A204.1 (cell line): ENCODE measurements around the gene GM2A.
"Not testable (repeated sequence)": the region's sequence is repeated elsewhere in the genome, so short reads cannot be mapped to it uniquely, and the experiment has no call there.

ENCODE experiments used
- FAIRE-seq: peaks from 2 replicates; lab custom pipeline; 2012; peaks lifted over from hg19 to GRCh38; lab: Jason Lieb, UNC

Gene GM2A

GRCh38 chr5:151228986-151229385, 24.0 kb upstream of the GM2A start:
- FAIRE-seq, result no peak

DNA sequence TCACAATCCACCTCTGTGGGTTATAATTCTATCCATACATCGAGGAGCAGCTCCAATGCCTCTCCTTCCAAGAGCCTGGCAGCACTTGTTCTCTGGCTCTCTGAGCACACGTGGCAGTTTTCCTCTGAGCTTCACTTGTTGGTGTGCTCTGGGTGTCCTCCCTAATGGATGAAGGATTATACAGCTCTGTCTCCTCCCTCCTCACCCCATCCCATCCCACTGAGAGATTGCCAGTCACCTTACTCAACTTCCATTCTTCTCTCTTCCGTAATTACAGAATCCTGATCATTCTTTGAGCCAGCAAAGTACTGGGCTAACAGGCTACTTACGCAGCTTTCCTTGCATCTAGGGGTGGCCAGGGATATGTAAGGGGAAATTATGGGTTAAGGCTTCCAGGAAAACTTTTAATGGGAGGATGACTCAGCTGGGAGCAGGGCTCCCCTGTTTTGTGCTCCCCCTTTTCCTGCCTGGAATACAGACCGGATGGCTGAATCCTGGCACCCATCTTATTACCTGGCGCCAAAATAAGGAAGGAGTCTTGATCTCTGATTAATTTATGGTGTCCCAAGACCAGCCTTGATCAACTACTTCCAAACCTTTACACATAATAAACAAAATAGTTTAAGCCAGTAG, 22.8 kb upstream of the GM2A start:
- FAIRE-seq, result no peak

DNA sequence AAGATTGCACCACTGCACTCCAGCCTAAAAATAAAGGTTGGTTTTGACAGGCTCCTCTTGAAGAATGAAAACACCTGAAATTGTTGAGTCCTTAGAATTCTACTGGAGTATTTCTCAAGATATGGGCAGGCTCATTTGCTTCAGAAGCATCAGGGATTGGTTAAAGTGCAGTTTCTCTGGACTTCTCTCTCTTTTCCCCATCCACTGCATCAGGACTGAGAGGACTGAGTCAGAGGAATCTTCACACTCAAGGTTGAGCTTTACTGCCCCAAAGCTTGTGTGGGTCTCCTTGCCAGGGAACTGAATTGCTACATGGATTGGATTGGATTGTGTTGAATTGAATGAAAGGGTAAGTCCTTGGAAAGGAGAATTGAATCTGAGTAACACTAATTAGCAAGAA, 21.6 kb upstream of the GM2A start:
- no peak for FAIRE-seq

DNA sequence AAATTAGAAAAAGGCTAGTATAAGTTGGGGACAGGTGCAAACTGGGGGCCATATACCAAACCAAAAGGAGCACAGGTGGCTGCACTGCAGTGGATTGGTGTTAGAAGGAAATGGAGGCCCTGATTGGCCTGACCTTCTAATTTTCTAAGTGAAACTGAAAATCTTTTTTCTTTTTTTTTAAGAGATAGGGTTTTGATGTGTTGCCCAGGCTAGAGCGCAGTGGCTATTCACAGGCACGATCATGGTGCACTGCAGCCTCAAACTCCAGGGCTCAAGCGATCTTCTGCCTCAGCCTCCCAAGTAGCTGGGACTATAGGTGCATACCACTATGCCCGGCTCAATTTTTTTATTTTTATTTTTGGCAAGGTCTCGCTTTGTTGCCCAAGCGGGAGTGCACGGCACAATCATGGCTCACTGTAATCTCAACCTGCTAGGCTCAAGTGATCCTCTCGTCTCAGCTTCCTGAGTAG, 19.3 kb upstream of the GM2A start:
- no peak for FAIRE-seq

- no peak for FAIRE-seq
Measured at GRCh38 chr5:151234476-151235238, 18.3 kb upstream of the GM2A start.

GRCh38 chr5:151235239-151235571, 17.8 kb upstream of the GM2A start:
- FAIRE-seq, result not testable (repeated sequence)

DNA sequence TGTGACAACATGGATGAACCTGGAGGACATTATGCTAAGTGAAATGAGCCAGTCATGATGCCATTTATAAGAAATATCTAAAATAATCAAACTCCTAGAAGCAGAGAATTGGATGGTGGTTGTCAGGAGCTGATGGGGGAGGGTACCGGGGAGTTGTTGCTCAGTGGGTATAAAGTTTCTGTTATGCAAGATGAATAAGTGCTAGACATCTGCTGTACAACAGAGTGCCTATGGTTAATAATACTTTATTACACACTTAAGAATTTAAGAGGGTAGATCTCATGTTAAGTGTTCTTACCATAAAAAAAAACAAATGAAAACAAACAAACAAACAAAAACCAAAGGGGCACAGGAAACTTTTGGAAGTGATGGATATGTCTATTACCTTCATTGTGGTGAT, 16.1 kb upstream of the GM2A start:
- no peak for FAIRE-seq

GRCh38 chr5:151237685-151238084, 15.3 kb upstream of the GM2A start:
- FAIRE-seq, result no peak

DNA sequence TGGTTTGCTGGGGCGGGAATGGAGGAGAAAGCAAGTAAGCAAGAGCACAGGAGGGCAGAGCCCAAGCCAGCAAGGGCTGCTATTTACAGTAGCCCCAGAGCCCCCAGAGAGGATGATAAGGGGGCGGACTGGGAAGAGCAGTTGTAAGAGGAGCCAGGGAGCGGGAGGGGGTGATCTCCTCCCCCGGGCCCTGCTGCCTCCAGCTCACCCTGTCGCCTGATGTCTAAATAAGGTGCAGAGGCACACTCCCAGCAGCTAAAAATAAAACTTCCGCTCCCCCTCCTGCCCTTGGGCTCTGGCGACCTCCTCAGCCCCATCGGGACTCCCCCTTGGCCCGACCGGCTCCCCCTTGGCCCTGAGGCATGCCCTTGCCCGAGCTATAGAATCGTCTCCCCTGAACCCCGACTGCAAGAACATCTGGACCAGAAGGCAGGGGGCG, 14.7 kb upstream of the GM2A start:
- FAIRE-seq, result no peak

DNA sequence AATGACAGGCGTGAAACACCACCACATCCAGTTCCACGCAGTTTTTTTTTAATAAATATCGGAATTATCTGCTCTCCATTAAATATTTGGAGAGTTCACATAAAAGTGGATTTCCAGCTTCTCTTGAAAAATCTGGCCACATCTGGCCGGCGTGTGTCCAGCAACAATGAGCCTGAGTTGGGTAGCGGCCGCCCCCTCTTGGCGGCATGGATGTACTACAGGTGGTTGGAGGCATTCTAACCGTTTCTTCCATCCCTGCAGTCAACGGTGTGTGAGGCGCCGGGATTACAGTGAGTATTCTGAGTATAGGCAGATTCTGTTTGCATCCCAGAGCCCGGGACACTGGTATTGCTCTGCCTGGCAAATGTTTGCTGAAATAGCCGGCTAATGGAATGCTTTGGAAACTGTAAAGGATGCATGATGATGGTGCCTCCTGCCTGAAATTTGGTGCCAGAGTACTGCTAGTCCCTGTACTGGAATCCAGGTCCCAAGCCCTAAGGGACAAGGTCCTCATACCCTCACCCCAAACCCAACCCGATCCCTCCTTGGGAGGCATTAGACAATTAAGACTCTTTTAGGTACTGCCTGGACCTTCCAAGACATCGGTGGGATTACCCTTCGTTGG, 13.6 kb upstream of the GM2A start:
- no peak for FAIRE-seq

DNA sequence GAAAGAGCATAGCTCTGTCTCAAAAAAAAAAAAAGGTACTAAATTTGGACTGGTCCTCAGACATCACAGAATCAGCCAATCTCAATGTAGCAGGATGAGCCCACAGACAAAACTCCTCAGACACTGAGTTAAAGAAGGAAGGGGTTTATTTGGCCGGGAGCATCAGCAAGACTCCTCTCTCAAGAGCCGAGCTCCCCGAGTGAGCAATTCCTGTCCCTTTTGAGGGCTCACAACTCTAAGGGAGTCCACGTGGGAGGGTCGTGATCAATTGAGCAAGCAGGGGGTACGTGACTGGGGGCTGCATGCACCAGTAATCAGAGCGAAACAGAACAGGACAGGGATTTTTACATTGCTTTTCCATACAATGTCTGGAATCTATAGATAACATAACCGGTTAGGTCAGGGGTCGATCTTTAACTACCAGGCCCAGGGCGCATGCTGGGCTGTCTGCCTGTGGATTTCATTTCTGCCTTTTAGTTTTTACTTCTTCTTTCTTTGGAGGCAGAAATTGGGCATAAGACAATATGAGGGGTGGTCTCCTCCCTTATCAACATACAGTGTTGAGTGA, 12.6 kb upstream of the GM2A start:
- FAIRE-seq, result not testable (repeated sequence)

DNA sequence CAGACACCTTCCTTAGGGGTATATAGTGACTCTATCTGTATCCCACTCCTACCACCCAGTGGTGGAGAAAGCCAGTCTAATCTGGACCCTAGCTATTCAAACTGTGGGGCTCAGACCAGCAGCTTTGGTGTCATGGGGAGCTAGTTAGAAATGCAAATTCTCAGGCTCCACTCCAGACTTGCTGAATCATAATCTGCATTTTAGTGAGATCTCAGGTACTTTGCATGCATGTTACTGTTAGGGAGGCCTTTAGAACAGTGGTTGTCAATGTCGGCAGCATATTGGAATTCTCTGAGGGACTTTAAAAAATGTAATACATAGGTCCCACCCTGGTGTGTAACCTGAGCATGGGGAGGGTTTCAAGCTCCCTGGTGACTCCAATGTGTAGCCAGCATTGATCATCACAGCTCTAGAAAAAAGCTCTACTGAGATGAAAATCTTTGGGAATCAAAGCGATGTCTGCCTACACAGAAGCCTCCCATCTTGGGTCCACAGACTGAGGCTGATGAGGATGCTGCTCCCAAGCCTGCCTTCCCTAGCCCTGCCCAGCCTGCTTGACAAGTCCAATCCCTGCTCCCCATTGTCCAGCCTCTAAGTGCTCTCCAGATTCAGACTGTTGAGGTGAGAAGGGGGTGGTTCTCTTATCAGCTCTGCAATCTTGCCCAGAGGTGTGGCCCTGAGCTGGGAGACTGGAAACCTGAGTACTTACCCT, 11.9 kb upstream of the GM2A start:
- FAIRE-seq, result no peak

GRCh38 chr5:151243127-151243526, 9.9 kb upstream of the GM2A start:
- no peak for FAIRE-seq

GRCh38 chr5:151243564-151243963, 9.4 kb upstream of the GM2A start:
- FAIRE-seq, result no peak

DNA sequence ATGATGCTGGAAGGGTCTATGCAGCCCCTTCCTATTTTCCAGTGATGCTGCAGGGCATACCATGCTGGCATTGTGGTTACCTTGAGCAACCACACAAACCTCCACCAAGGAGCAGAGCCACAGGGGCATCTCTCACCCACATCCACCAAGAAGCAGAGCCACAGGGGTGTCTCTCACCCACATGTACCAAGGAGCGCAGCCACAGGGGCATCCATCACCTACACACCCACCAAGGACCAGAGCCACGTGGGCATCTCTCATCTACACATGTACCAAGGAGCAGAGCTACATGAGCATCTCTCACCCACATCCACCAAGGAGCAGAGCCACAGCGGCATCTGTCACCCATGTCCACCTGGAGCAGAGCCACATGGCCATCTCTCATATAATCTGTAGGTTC, 8.8 kb upstream of the GM2A start:
- no peak for FAIRE-seq

GRCh38 chr5:151245680-151246219, 7.2 kb upstream of the GM2A start:
- FAIRE-seq, result no peak

GRCh38 chr5:151248651-151249050, 4.3 kb upstream of the GM2A start:
- no peak for FAIRE-seq

DNA sequence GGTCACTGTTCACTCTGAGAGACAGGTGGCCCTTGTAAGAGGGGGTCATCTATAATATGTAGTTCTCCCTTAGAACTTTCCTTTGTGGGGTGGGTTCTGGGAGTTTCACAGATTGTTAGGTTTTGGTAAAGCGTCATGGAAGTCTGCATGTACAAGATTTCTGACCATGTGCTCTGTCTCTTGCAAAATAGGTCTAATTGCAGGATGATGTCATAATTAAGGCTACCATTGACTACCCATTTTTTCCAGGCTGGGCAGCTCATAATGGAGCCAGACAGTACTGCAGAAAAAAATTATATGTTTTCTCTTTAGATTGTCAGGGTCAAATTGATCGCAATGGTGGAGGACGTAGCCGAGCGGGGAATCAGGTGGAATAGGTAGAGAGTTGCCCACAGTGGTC, 3.7 kb upstream of the GM2A start:
- no peak for FAIRE-seq

DNA sequence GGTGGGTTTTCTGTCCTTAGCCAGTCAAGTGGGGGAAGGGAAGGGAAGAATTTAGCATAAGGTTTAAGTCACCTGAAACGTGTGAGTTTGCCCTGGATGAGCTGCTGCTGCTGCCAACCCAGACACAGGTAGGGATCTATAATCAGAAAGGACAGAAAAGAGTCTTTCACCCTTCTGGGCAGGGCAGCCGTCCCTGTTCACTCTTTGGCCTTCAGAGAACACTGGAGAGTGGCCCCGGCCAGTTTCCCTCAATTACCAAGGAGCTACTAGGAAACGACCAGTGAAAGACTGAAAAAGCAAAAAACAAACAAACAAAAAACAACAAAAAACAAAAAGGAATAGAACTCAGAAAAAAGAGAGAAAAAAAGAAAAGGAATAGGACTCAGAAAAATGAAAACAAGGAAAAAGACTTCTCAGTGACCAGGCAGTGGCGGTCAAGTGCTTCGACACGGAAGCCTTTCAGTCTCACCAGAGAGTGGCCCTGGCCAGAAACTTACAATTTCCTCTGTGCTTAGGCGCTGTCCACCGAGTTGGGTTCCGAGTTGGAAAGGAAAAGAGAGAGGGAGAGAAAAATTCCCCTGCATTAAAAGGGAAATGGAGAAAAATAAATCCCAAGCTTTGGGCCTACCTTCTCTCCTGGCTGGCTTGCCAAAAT, 2.5 kb upstream of the GM2A start:
- no peak for FAIRE-seq

GRCh38 chr5:151251001-151251551, 1.9 kb upstream of the GM2A start:
- no peak for FAIRE-seq

- no peak for FAIRE-seq
Measured at GRCh38 chr5:151251621-151252020, 1.4 kb upstream of the GM2A start.

- FAIRE-seq, result no peak
Measured at GRCh38 chr5:151253605-151253950, 593 bp downstream of the GM2A start.
